ENCODE data around the gene MSX1. TPM values are rescaled to one million over a fixed set of nuclear protein-coding genes. Genes with fewer than 3 reads are reported as not detected.

MSX1 gene
- total RNA-seq, 1 experiment from 2014 or later, result not detected

DNA sequence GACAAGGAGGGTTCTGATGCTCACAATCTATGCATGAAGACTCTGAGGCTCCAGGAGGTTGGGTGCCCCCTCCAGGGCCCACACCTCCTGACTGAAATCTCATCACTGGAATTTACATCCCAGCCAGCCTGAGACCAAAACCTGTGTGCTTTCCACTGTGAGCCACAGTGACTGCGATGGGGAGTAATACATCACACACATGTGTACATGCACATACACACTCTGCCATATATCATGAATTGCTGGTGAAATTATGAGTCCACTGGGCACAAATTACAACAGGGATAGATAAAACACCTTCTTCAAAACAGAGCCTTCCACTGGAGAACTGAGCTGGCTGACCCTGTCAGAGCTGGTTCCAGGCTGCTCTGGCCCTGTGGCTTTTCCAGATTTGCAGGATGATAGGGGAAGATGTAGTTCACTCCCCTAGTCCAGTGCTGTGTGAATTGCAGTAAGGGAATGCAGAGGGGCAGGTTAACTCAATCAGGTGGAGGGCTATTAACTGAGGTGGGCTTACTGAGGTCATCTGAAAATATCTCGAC is 35.8 kb upstream of the MSX1 start:
- no peak overlapping the region for H2AFZ ChIP-seq (ENCODE audit: low read length)
- H3K79me1 ChIP-seq (ENCODE audit: insufficient read depth, low read depth, low read length, poor library complexity, severe bottlenecking), result no peaks in the 10 kb centered on the region
- no peak overlapping the region for H2BK15ac ChIP-seq (ENCODE audit: low read depth, low read length)
- H3K27me3 Mint-ChIP-seq (ENCODE audit: low read depth), result peaks cover 57% of the 10 kb centered on the region
- H4K8ac ChIP-seq (replicated peaks; ENCODE audit: insufficient read length, low read depth, low read length), result no peak overlapping the region
- peaks cover 0 to under 1% of the 10 kb centered on the region in 2 experiments; a peak in 1 of 4 replicates for H3K4me1 Mint-ChIP-seq
- H3K56ac ChIP-seq (ENCODE audit: insufficient read length, low read depth, low read length), result no peak overlapping the region
- no peaks in the 10 kb centered on the region for H3K79me2 ChIP-seq (ENCODE audit: insufficient read depth, low read length)
- TF ChIP-seq, protein P1, sequence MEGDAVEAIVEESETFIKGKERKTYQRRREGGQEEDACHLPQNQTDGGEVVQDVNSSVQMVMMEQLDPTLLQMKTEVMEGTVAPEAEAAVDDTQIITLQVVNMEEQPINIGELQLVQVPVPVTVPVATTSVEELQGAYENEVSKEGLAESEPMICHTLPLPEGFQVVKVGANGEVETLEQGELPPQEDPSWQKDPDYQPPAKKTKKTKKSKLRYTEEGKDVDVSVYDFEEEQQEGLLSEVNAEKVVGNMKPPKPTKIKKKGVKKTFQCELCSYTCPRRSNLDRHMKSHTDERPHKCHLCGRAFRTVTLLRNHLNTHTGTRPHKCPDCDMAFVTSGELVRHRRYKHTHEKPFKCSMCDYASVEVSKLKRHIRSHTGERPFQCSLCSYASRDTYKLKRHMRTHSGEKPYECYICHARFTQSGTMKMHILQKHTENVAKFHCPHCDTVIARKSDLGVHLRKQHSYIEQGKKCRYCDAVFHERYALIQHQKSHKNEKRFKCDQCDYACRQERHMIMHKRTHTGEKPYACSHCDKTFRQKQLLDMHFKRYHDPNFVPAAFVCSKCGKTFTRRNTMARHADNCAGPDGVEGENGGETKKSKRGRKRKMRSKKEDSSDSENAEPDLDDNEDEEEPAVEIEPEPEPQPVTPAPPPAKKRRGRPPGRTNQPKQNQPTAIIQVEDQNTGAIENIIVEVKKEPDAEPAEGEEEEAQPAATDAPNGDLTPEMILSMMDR (conservative IDR thresholded peaks at IDR 0.05), result no peak
- no peak overlapping the region for H2BK12ac ChIP-seq (ENCODE audit: insufficient read length, low read depth, low read length)
- no peak overlapping the region for H2AK5ac ChIP-seq (ENCODE audit: insufficient read length, low read length)
- no peak overlapping the region for H3K14ac ChIP-seq (ENCODE audit: insufficient read depth, low read length)
- no peak overlapping the region for H4K5ac ChIP-seq (ENCODE audit: insufficient read length, low read depth, low read length)
- no peak overlapping the region for H2BK20ac ChIP-seq (ENCODE audit: low read depth, low read length, poor library complexity, severe bottlenecking)
- H3K9ac ChIP-seq (ENCODE audit: extremely low read depth, insufficient read length, low read length), result no peak overlapping the region
- no peaks in the 10 kb centered on the region for H3K9me3 ChIP-seq (ENCODE audit: control insufficient read depth, low read depth, low read length)
- no peak overlapping the region for H2BK120ac ChIP-seq (ENCODE audit: low read depth, low read length, poor library complexity, severe bottlenecking)
- H3K23ac ChIP-seq (ENCODE audit: insufficient read length, low read depth, low read length), result no peak overlapping the region
- no peaks in the 10 kb centered on the region for H4K20me1 ChIP-seq (ENCODE audit: control insufficient read depth, insufficient read depth, insufficient read length)
- peaks cover 12 to 13% of the 10 kb centered on the region in 2 experiments; a peak in 4 of 5 replicates for H3K9me3 Mint-ChIP-seq
- peaks cover 4 to 12% (median 5%) of the 10 kb centered on the region in 3 experiments; a peak in 6 of 7 replicates for H3K36me3 Mint-ChIP-seq (ENCODE audit: insufficient read depth in 1 of 3, low read depth in 3 of 3)
- DNase-seq, result peak; percentile 8
- no peak overlapping the region for H3K27ac ChIP-seq (ENCODE audit: insufficient read length, low read depth, low read length)
- no peak overlapping the region for H3K27ac Mint-ChIP-seq
- no peaks in the 10 kb centered on the region for H3K23me2 ChIP-seq (ENCODE audit: insufficient read length, low read depth, low read length, poor library complexity, severe bottlenecking)
- no peak overlapping the region for H3K18ac ChIP-seq (ENCODE audit: insufficient read length, low read depth, low read length)
- no peak overlapping the region for H3K4me2 ChIP-seq (ENCODE audit: insufficient read depth, insufficient read length, low read length)
- no CpG with 5 or more reads among the region's 2 CpGs for WGBS (ENCODE audit: extremely low coverage, insufficient read length, low lambda C conversion rate)
- no peak overlapping the region for H3K4me3 Mint-ChIP-seq
- H2BK5ac ChIP-seq (ENCODE audit: insufficient read length, low read length), result no peak overlapping the region
- no peaks in the 10 kb centered on the region; the same call in 1 of the 2 replicates for H3K27me3 ChIP-seq (ENCODE audit: insufficient read depth, low read length)
- H4K91ac ChIP-seq (ENCODE audit: insufficient read length, low read depth, low read length), result no peak overlapping the region
- no peak overlapping the region for H3K4ac ChIP-seq (ENCODE audit: low read depth, low read length)
- H3K4me1 ChIP-seq (ENCODE audit: insufficient read depth, low read length), result no peaks in the 10 kb centered on the region
- H3T11ph ChIP-seq (ENCODE audit: low read length), result no peak overlapping the region

Data from H9 (cell line).